Head of caudate nucleus (tissue), 42 donors: ENCODE data around the gene HNF1B.
A peak's percentile ranks its signal among the peaks of the same experiment; 100 is the strongest.

Source experiments
- DNase-seq, 42 donors: peaks; one replicate each; pipeline versions ENCODE4 v3.0.0 to v3.0.0-alpha.2; 2020 to 2021; ENCODE audit warnings: mixed read lengths in 7 of 42
- intact Hi-C: fragments of 100-400 bp; cut with DNase I; formaldehyde crosslinking; loops from one replicate; pipeline ENCODE4 v1.15.0; 2022

Gene HNF1B

GRCh38 chr17:37764383-37764782 lies 19.5 kb upstream of the HNF1B start:
- no peak for DNase-seq
- intact Hi-C loops: no loop called here

- no peak for DNase-seq
- intact Hi-C loops: no loop called here
These were observed 17.8 kb upstream of the HNF1B start for GRCh38 chr17:37762666-37763065.

- DNase-seq: no peak
- intact Hi-C loops: no loop called here
These were observed 17.1 kb upstream of the HNF1B start for GRCh38 chr17:37761961-37762360.

- intact Hi-C loops: no loop called here
- no peak for DNase-seq
These were observed 16.2 kb upstream of the HNF1B start for GRCh38 chr17:37761059-37761458.

GRCh38 chr17:37759014-37759637 lies 14.3 kb upstream of the HNF1B start:
- DNase-seq: no peak
- intact Hi-C loops: no loop called here

GRCh38 chr17:37756051-37756450 lies 11.2 kb upstream of the HNF1B start:
- DNase-seq: no peak
- intact Hi-C loops: no loop called here

- intact Hi-C loops: no loop called here
- DNase-seq: no peak
These were observed 10.6 kb upstream of the HNF1B start for GRCh38 chr17:37755455-37755854.

- intact Hi-C loops: no loop called here
- DNase-seq: no peak
These were observed 9.5 kb upstream of the HNF1B start for GRCh38 chr17:37754363-37754762.

GRCh38 chr17:37752482-37752881 lies 7.6 kb upstream of the HNF1B start:
- intact Hi-C loops: no loop called here
- DNase-seq: no peak

GRCh38 chr17:37750768-37751475 lies 6.1 kb upstream of the HNF1B start:
- intact Hi-C loops: no loop called here

GRCh38 chr17:37750292-37750691 lies 5.4 kb upstream of the HNF1B start:
- DNase-seq: no peak
- intact Hi-C loops: no loop called here

More at GRCh38 chr17:37750768-37751475, 6.1 kb upstream of the HNF1B start:
- DNase-seq: no peak

GRCh38 chr17:37747222-37747621 lies 2.4 kb upstream of the HNF1B start:
- intact Hi-C loops: no loop called here
- no peak for DNase-seq

GRCh38 chr17:37746617-37747016 lies 1.8 kb upstream of the HNF1B start:
- intact Hi-C loops: no loop called here

GRCh38 chr17:37745801-37746426 lies 1.1 kb upstream of the HNF1B start:
- intact Hi-C loops: no loop called here
- DNase-seq: no peak

More at GRCh38 chr17:37746617-37747016, 1.8 kb upstream of the HNF1B start:
- DNase-seq: no peak

- intact Hi-C loops: no loop called here
- no peak for DNase-seq
These were observed 279 bp downstream of the HNF1B start for GRCh38 chr17:37744633-37744927.

GRCh38 chr17:37743875-37744632 lies 805 bp downstream of the HNF1B start:
- intact Hi-C loops: no loop called here
- peak in 13 of 42 donors; percentile 9 to 40 (median 16) for DNase-seq

GRCh38 chr17:37743612-37743874 lies 1.3 kb downstream of the HNF1B start:
- DNase-seq: no peak
- intact Hi-C loops: no loop called here

- intact Hi-C loops: no loop called here
- DNase-seq: no peak
These were observed 1.9 kb downstream of the HNF1B start for GRCh38 chr17:37742762-37743611.

GRCh38 chr17:37742116-37742761 lies 2.6 kb downstream of the HNF1B start:
- intact Hi-C loops: no loop called here
- DNase-seq: no peak
